ENCODE data around the gene KIF13A.

Gene KIF13A

DNA sequence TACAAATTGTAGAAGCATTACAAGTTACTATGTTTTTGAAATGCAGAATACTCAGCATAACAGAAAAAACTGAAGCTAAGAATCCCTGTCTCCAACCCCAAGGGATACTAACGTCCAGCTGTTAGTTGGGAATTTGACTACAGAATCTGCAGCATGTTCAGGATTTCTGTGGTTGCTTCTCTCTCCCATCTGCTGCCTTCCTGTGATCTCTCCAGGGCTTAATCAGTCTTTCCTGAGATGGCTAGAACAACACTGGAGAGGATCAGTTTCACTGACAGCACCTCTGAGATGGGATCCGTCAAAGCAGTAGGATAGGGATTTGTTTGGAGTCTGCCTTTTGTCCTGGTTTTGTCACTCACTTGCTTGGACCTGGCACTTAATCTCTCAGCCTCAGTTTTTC is 207.4 kb downstream of the KIF13A start:
- Histone ChIP-seq H4K5ac (ENCODE audit: low read length) (no peak overlapping the region), H2BK5ac (ENCODE audit: low read length) (no peak overlapping the region), H3K9ac (ENCODE audit: low read length) (no peak overlapping the region), H4K8ac (ENCODE audit: low read depth, low read length) (no peak overlapping the region), H3K4me2 (ENCODE audit: low read length) (no peak overlapping the region), H3K23ac (ENCODE audit: low read length) (no peak overlapping the region), H2BK120ac (ENCODE audit: low read depth, low read length) (no peak overlapping the region), H3K27me3 (ENCODE audit: insufficient read depth, low read length, poor library complexity) (no peaks in the 10 kb centered on the region), H3K79me2 (ENCODE audit: control insufficient read depth, insufficient read depth, low read length) (no peaks in the 10 kb centered on the region), H3K18ac (ENCODE audit: low read length) (no peak overlapping the region), H2BK15ac (replicated peaks; ENCODE audit: low read depth) (no peak overlapping the region), H3K4ac (ENCODE audit: low read depth, low read length) (no peak overlapping the region), H3K36me3 (ENCODE audit: control insufficient read depth, insufficient read depth, low read length) (peaks cover 5% of the 10 kb centered on the region), H3K4me1 (ENCODE audit: control insufficient read depth, low read depth, low read length) (no peaks in the 10 kb centered on the region), H3K56ac (ENCODE audit: low read length) (no peak overlapping the region), H3K4me3 (ENCODE audit: low read length) (no peak overlapping the region), H3K79me1 (ENCODE audit: low read length) (no peaks in the 10 kb centered on the region), H3K27ac (ENCODE audit: low read depth, low read length) (no peak overlapping the region), H2AK5ac (ENCODE audit: low read length) (no peak overlapping the region)
- WGBS (ENCODE audit: extremely low coverage, insufficient coverage, low lambda C conversion rate) = no CpG with 5 or more reads among the region's 2 CpGs
- no peak for DNase-seq

DNA sequence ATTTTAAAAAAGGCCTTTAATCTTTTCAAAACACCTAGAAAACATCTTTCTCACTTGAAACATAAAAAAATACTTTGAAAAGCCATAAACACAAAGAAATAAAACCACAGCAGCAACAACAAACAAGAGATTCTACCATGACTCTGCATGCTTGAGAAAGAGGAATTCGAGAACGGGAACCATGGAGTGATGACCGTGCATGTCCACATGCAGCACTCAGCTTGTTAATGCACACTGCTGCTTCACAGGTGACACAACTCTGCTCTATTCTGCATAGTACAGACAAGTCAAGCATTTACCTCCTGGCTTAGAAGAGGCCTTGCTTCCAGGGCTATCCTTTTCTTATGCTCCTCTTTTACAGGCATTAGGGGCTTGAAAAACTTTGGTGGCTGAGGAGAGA is 215.8 kb downstream of the KIF13A start:
- no peak overlapping the region for H3K4me2 ChIP-seq (ENCODE audit: low read length)
- no peak overlapping the region for H3K18ac ChIP-seq (ENCODE audit: low read length)
- no peak for DNase-seq
- no peak overlapping the region for H3K4ac ChIP-seq (ENCODE audit: low read depth, low read length)
- no peaks in the 10 kb centered on the region for H3K4me1 ChIP-seq (ENCODE audit: control insufficient read depth, low read depth, low read length)
- no peaks in the 10 kb centered on the region for H3K27me3 ChIP-seq (ENCODE audit: insufficient read depth, low read length, poor library complexity)
- no peak overlapping the region for H3K27ac ChIP-seq (ENCODE audit: low read depth, low read length)
- no peak overlapping the region for H3K23ac ChIP-seq (ENCODE audit: low read length)
- WGBS (ENCODE audit: extremely low coverage, insufficient coverage, low lambda C conversion rate) = no CpG with 5 or more reads among the region's 3 CpGs
- no peaks in the 10 kb centered on the region for H3K79me2 ChIP-seq (ENCODE audit: control insufficient read depth, insufficient read depth, low read length)
- H4K5ac ChIP-seq (ENCODE audit: low read length) = no peak overlapping the region
- no peak overlapping the region for H2BK5ac ChIP-seq (ENCODE audit: low read length)
- no peak overlapping the region for H2AK5ac ChIP-seq (ENCODE audit: low read length)
- H4K8ac ChIP-seq (ENCODE audit: low read depth, low read length) = no peak overlapping the region
- no peak overlapping the region for H3K4me3 ChIP-seq (ENCODE audit: low read length)
- H3K79me1 ChIP-seq (ENCODE audit: low read length) = no peaks in the 10 kb centered on the region
- no peaks in the 10 kb centered on the region for H3K36me3 ChIP-seq (ENCODE audit: control insufficient read depth, insufficient read depth, low read length)
- no peak overlapping the region for H3K56ac ChIP-seq (ENCODE audit: low read length)
- H2BK15ac ChIP-seq (replicated peaks; ENCODE audit: low read depth) = no peak overlapping the region
- H2BK120ac ChIP-seq (ENCODE audit: low read depth, low read length) = no peak overlapping the region
- H3K9ac ChIP-seq (ENCODE audit: low read length) = no peak overlapping the region

GRCh38 chr6:17768881-17769280 is 218.6 kb downstream of the KIF13A start:
- no peak overlapping the region for H3K4me2 ChIP-seq (ENCODE audit: low read length)
- no peak overlapping the region for H3K9ac ChIP-seq (ENCODE audit: low read length)
- H3K4me1 ChIP-seq (ENCODE audit: control insufficient read depth, low read depth, low read length) = no peaks in the 10 kb centered on the region
- no peak overlapping the region for H2AK5ac ChIP-seq (ENCODE audit: low read length)
- no peaks in the 10 kb centered on the region for H3K36me3 ChIP-seq (ENCODE audit: control insufficient read depth, insufficient read depth, low read length)
- no peaks in the 10 kb centered on the region for H3K79me2 ChIP-seq (ENCODE audit: control insufficient read depth, insufficient read depth, low read length)
- no peak for DNase-seq
- no peaks in the 10 kb centered on the region for H3K27me3 ChIP-seq (ENCODE audit: insufficient read depth, low read length, poor library complexity)
- H3K27ac ChIP-seq (ENCODE audit: low read depth, low read length) = no peak overlapping the region
- H3K4ac ChIP-seq (ENCODE audit: low read depth, low read length) = no peak overlapping the region
- no peak overlapping the region for H4K5ac ChIP-seq (ENCODE audit: low read length)
- WGBS (ENCODE audit: extremely low coverage, insufficient coverage, low lambda C conversion rate) = no CpG with 5 or more reads among the region's 1 CpG
- H2BK15ac ChIP-seq (replicated peaks; ENCODE audit: low read depth) = no peak overlapping the region
- H3K18ac ChIP-seq (ENCODE audit: low read length) = no peak overlapping the region
- no peak overlapping the region for H4K8ac ChIP-seq (ENCODE audit: low read depth, low read length)
- H3K23ac ChIP-seq (ENCODE audit: low read length) = no peak overlapping the region
- H3K79me1 ChIP-seq (ENCODE audit: low read length) = no peaks in the 10 kb centered on the region
- H2BK5ac ChIP-seq (ENCODE audit: low read length) = no peak overlapping the region
- H3K56ac ChIP-seq (ENCODE audit: low read length) = no peak overlapping the region
- no peak overlapping the region for H2BK120ac ChIP-seq (ENCODE audit: low read depth, low read length)
- H3K4me3 ChIP-seq (ENCODE audit: low read length) = no peak overlapping the region

GRCh38 chr6:17768388-17768787 is 219.0 kb downstream of the KIF13A start:
- H3K56ac ChIP-seq (ENCODE audit: low read length) = no peak overlapping the region
- H2BK120ac ChIP-seq (ENCODE audit: low read depth, low read length) = no peak overlapping the region
- no peak overlapping the region for H4K5ac ChIP-seq (ENCODE audit: low read length)
- no peak overlapping the region for H2AK5ac ChIP-seq (ENCODE audit: low read length)
- no peak overlapping the region for H3K23ac ChIP-seq (ENCODE audit: low read length)
- WGBS (ENCODE audit: extremely low coverage, insufficient coverage, low lambda C conversion rate) = no CpG with 5 or more reads among the region's 3 CpGs
- no peaks in the 10 kb centered on the region for H3K79me2 ChIP-seq (ENCODE audit: control insufficient read depth, insufficient read depth, low read length)
- no peak overlapping the region for H3K4me2 ChIP-seq (ENCODE audit: low read length)
- H3K36me3 ChIP-seq (ENCODE audit: control insufficient read depth, insufficient read depth, low read length) = no peaks in the 10 kb centered on the region
- no peaks in the 10 kb centered on the region for H3K79me1 ChIP-seq (ENCODE audit: low read length)
- H3K27ac ChIP-seq (ENCODE audit: low read depth, low read length) = no peak overlapping the region
- H3K18ac ChIP-seq (ENCODE audit: low read length) = no peak overlapping the region
- H2BK5ac ChIP-seq (ENCODE audit: low read length) = no peak overlapping the region
- no peak overlapping the region for H3K9ac ChIP-seq (ENCODE audit: low read length)
- H3K4me1 ChIP-seq (ENCODE audit: control insufficient read depth, low read depth, low read length) = no peaks in the 10 kb centered on the region
- no peak overlapping the region for H2BK15ac ChIP-seq (replicated peaks; ENCODE audit: low read depth)
- peak; percentile 41 for DNase-seq
- no peak overlapping the region for H3K4ac ChIP-seq (ENCODE audit: low read depth, low read length)
- no peak overlapping the region for H4K8ac ChIP-seq (ENCODE audit: low read depth, low read length)
- H3K4me3 ChIP-seq (ENCODE audit: low read length) = no peak overlapping the region
- no peaks in the 10 kb centered on the region for H3K27me3 ChIP-seq (ENCODE audit: insufficient read depth, low read length, poor library complexity)

DNA sequence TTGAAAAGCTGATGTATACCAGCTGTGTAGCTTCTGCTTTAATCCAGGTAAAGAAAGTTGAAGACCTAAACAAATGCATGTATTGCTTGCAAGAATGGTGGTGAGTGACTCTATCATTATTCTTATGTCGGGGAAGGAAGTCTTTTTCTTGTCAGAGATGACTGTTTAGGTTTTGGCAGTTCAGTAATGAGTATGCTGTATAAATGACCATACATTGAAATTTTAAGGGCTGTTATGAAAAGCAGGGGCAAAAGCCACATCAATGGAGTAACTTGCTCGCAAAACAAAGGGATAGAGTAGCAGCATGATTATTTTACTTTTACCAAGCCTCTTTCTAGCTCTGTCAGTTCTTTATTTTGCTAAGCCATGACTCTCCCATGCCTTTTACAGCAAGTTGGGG is 224.8 kb downstream of the KIF13A start:
- no peak overlapping the region for H3K4ac ChIP-seq (ENCODE audit: low read depth, low read length)
- H2BK5ac ChIP-seq (ENCODE audit: low read length) = no peak overlapping the region
- H3K4me2 ChIP-seq (ENCODE audit: low read length) = no peak overlapping the region
- H2BK15ac ChIP-seq (replicated peaks; ENCODE audit: low read depth) = no peak overlapping the region
- no peaks in the 10 kb centered on the region for H3K79me2 ChIP-seq (ENCODE audit: control insufficient read depth, insufficient read depth, low read length)
- no peak for DNase-seq
- no peak overlapping the region for H3K9ac ChIP-seq (ENCODE audit: low read length)
- H2BK120ac ChIP-seq (ENCODE audit: low read depth, low read length) = no peak overlapping the region
- no peak overlapping the region for H3K4me3 ChIP-seq (ENCODE audit: low read length)
- no peaks in the 10 kb centered on the region for H3K79me1 ChIP-seq (ENCODE audit: low read length)
- H3K56ac ChIP-seq (ENCODE audit: low read length) = no peak overlapping the region
- H3K23ac ChIP-seq (ENCODE audit: low read length) = no peak overlapping the region
- no peak overlapping the region for H4K5ac ChIP-seq (ENCODE audit: low read length)
- H3K27ac ChIP-seq (ENCODE audit: low read depth, low read length) = no peak overlapping the region
- WGBS (ENCODE audit: extremely low coverage, insufficient coverage, low lambda C conversion rate) = no CpG with 5 or more reads among the region's 2 CpGs
- H3K27me3 ChIP-seq (ENCODE audit: insufficient read depth, low read length, poor library complexity) = no peaks in the 10 kb centered on the region
- H3K36me3 ChIP-seq (ENCODE audit: control insufficient read depth, insufficient read depth, low read length) = no peaks in the 10 kb centered on the region
- H4K8ac ChIP-seq (ENCODE audit: low read depth, low read length) = no peak overlapping the region
- no peak overlapping the region for H3K18ac ChIP-seq (ENCODE audit: low read length)
- no peak overlapping the region for H2AK5ac ChIP-seq (ENCODE audit: low read length)
- H3K4me1 ChIP-seq (ENCODE audit: control insufficient read depth, low read depth, low read length) = no peaks in the 10 kb centered on the region

DNA sequence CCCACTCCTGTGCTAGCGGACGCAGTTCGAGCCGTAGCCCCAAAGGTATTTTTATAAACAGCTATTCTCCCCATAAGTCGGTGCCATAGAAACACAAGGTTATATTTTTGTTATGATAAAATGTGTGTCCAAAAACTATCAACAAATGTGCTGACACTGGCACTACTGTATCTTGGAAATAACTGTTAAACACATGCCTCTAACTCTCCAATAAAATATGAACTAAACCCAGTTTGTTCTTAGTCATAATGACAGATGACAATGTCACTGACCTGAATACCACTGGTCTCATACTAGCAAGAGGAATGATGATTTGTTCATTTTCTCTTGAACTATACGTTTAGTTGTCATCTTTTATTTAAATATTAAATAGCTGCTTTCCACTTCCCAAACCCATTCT is 229.3 kb downstream of the KIF13A start:
- H3K4me1 ChIP-seq (ENCODE audit: control insufficient read depth, low read depth, low read length) = no peaks in the 10 kb centered on the region
- no peak overlapping the region for H3K27ac ChIP-seq (ENCODE audit: low read depth, low read length)
- WGBS (ENCODE audit: extremely low coverage, insufficient coverage, low lambda C conversion rate) = no CpG with 5 or more reads among the region's 6 CpGs
- H2BK120ac ChIP-seq (ENCODE audit: low read depth, low read length) = no peak overlapping the region
- no peaks in the 10 kb centered on the region for H3K79me1 ChIP-seq (ENCODE audit: low read length)
- H3K36me3 ChIP-seq (ENCODE audit: control insufficient read depth, insufficient read depth, low read length) = no peaks in the 10 kb centered on the region
- no peak overlapping the region for H2BK15ac ChIP-seq (replicated peaks; ENCODE audit: low read depth)
- no peak overlapping the region for H4K8ac ChIP-seq (ENCODE audit: low read depth, low read length)
- H2BK5ac ChIP-seq (ENCODE audit: low read length) = no peak overlapping the region
- H3K56ac ChIP-seq (ENCODE audit: low read length) = no peak overlapping the region
- no peak for DNase-seq
- H3K18ac ChIP-seq (ENCODE audit: low read length) = no peak overlapping the region
- no peak overlapping the region for H3K23ac ChIP-seq (ENCODE audit: low read length)
- no peak overlapping the region for H3K4me2 ChIP-seq (ENCODE audit: low read length)
- H3K9ac ChIP-seq (ENCODE audit: low read length) = no peak overlapping the region
- no peak overlapping the region for H3K4ac ChIP-seq (ENCODE audit: low read depth, low read length)
- H4K5ac ChIP-seq (ENCODE audit: low read length) = no peak overlapping the region
- H3K27me3 ChIP-seq (ENCODE audit: insufficient read depth, low read length, poor library complexity) = no peaks in the 10 kb centered on the region
- no peak overlapping the region for H2AK5ac ChIP-seq (ENCODE audit: low read length)
- no peaks in the 10 kb centered on the region for H3K79me2 ChIP-seq (ENCODE audit: control insufficient read depth, insufficient read depth, low read length)
- no peak overlapping the region for H3K4me3 ChIP-seq (ENCODE audit: low read length)
